CD4-positive, alpha-beta T cell treated with Interleukin-12 subunit alpha and Interleukin-12 subunit beta, for 1 hour (primary cell): Measurements from ENCODE around the gene OXSR1.

ENCODE experiments used
- DNase-seq: peaks from one replicate; pipeline ENCODE4 v3.0.0-alpha.2; 2020

OXSR1 gene

GRCh38 chr3:38164952-38165721, at the start of gene OXSR1:
OXSR1 (plus strand) TSS chr3:38165537; CDS start chr3:38165877, 340 bp downstream.
- DNase-seq, result peak; percentile 98

- DNase-seq, result no peak
Observed at GRCh38 chr3:38115645-38116427, 49.5 kb upstream of the OXSR1 start.

GRCh38 chr3:38116471-38117162, 48.7 kb upstream of the OXSR1 start:
- DNase-seq, result no peak

DNA sequence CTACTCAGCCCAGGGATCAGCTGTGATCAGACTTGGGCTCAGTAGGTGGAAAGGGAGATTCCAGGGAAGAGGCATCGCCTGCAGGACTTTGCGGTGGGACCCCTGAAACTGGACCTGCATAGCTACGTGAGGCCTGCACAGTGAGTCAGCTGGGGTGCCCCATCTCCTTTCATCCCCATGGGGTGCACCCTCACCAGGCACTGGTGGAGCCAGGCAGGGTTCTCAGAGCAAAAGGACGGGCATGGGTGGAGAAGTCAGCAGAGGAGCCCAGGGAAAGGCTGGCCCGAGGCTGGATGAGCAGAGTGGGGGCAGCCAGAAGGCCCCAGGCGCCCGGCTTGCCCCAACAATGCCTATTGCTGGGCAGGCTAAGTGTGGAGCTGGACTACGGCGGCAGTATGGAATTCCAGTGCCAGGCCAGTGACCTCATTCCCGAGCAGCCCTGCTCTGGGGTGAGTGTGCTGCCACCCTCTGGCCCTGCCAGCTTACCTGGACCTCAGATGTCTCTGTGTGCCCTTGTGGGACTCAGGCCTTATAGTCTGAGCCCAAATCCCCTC, 48.1 kb upstream of the OXSR1 start:
- DNase-seq, result no peak

DNA sequence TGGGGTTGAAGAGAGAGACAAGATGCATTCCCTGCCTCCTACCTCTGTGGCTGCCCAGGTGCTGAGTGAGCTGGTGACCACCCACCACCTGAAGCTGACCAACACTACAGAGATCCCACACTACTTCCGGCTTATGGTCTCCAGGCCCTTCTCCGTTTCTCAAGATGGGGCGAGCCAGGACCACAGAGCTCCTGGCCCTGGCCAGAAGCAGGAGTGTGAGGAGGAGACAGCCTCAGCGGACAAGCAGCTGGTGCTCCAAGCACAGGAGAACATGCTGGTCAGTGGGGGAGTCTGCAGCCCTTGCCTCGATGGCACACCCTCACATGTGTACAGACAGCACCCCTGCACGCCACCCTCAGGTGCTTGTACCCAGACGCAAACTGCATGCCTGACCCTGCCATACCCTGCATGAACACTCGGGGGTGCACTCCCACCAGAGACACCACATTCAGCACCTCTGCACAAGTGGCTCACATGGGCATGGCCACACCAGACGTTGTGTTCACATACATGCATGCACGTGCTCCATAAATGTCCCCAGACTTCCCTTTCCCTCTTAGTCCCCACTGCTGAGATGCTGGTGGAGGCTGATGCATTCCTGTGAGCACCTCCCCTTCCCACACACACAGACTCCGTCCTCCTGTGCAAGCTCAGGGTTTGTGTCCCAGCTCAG, 47.5 kb upstream of the OXSR1 start:
- DNase-seq, result peak; percentile 79

DNA sequence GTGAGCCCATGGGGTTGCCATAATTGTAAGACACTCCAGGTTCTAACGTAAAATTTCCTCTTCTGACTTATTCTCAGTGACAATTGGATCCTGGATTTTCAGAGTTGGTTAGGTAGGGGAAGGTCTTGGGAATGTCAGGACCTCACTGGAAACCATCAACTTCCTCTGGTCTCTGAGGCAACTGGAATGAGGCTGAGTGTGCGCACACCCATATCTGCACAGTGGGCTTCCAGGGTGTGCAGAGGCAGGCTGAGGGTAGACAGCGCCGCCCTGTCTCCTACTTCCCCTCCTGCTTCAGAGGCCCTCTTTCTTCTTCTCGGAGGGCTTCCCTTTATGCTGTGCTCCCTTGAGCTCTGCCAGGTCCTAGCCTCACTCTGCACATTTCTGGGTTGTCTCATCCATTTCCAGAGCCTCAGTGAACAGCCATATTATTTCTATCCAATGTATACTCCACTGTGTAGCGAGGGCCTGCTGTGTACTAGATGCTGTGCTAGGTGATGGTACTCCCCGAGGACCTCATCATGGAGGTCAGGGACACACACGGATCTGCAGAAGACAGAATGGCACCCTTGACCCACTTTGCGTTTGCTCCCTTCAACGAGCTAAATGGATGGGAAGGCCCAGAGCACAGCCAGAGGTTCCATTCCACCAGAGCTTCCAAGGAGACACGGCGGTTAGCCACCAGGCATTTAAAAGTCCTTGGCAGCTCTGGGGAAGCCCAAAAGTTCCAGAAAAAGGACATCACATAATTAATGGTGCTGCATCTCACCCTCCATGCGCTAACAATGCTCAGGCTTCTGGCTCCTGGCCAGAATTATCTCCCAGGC, 46.7 kb upstream of the OXSR1 start:
- DNase-seq, result no peak

GRCh38 chr3:38119248-38119544, 46.1 kb upstream of the OXSR1 start:
- DNase-seq, result no peak

GRCh38 chr3:38119821-38120692, 45.3 kb upstream of the OXSR1 start:
- no peak for DNase-seq

DNA sequence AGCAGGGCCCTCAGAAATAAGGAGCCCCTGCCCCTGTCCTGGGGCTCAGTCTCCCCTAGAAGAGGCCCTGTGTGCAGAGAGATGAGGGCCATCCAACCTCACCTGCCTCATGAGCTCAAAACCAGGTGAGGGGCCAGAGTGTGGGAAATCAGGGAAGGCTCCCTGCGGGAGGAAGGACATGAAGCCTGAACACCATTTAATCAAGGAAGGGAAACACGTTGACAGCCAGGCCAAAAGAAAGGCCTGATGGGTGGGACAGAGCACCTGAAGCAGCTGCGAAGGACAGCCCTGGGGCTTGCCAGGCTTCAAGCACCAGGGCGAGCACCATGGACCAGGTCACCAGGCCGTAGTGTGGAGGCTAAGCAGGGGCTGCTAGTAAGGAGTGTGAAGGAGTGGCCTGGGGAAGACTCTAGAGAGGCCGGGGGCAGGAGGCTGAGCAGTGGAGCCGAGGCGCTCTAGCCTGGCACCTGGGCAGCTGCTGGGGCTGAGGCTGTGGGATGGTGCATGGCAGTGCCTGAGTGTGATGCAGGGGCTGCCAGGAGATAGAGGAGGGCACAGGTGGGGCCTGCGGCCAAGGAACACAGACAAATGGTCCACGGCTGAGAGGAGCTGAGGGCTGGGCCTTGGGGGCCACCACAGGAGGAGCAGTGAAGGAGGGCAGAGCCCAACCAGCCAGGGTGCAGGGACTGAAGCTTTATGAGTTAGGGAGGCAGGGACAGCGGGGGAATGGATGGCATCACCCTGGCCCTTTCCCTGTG, 44.5 kb upstream of the OXSR1 start:
- DNase-seq, result no peak

DNA sequence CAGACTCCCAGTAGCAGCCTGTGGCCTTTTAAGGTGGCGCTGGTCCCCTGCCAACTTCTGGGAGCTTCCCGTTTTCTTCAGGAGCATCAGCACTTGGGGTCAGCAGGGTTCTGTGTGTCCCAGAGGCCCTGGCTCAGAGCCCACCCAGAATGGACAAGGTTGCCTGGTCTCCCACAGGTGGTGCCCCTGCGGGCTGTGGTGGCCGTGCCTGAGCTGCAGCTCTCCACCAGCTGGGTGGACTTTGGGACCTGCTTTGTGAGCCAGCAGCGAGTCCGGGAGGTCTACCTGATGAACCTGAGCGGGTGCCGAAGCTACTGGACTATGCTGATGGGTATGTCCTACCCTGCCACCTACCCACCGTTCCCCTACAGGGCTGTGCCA, 43.9 kb upstream of the OXSR1 start:
- DNase-seq, result no peak

DNA sequence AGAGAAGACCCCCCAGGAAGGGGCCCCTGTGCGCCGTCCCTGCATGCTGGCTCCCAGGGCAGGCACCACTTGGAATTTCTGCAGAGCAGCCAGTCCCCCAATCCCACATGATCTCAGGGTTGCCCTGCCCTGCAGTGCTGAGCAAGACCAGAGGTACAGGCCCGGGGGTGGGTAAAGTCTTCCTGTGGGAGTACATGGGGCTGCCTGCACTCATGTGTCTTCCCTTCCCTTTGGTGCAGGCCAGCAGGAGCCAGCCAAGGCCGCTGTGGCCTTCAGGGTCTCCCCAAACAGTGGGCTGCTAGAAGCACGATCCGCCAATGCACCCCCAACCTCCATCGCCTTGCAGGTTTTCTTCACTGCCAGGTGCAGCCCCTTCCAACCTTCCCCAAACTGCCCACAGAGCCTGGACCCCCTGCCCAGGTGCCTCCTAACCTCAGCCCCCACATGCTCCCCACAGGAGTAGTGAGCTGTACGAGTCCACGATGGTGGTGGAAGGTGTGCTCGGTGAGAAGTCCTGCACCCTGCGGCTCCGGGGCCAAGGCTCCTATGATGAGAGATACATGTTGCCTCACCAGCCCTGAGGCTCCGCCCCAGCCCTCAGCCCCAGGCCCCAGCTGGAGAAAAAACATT, 43.4 kb upstream of the OXSR1 start:
- no peak for DNase-seq

GRCh38 chr3:38122712-38123290, 42.5 kb upstream of the OXSR1 start:
- no peak for DNase-seq

DNA sequence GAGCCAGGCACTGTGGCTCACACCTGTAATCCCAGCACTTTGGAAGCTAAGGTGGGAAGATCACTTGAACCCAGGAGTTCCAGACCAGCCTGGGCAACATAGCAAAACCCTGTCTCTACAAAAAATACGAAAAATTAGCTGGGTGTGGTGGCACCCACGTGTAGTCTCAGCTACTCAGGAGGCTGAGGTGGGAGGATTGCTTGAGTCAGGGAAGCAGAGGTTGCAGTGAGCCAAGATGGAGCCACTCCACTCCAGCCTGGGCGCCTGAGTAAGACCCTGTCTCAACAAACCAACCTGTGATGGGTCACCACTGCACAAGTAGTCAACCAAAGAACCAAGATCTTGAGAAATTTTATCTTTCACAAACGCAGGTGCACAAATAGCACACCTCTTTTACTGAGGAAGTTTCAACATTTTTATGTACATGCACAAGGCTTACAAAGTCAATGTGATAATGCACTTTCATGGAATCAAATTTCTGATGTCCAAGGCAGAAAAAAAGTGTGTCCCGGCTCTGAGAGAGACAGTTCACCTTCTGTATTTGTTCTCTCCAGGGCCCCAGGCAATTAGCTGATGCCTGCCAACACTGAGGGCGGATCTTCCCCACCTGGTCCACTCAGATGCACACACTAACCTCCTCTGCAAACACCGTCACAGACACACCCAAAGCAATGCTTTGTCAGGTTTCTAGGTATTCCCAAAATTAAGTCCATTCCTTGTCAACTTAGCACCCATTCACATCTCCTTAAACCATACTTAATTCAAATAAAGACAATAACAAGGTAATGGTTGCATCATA, 40.8 kb upstream of the OXSR1 start:
- DNase-seq, result no peak

DNA sequence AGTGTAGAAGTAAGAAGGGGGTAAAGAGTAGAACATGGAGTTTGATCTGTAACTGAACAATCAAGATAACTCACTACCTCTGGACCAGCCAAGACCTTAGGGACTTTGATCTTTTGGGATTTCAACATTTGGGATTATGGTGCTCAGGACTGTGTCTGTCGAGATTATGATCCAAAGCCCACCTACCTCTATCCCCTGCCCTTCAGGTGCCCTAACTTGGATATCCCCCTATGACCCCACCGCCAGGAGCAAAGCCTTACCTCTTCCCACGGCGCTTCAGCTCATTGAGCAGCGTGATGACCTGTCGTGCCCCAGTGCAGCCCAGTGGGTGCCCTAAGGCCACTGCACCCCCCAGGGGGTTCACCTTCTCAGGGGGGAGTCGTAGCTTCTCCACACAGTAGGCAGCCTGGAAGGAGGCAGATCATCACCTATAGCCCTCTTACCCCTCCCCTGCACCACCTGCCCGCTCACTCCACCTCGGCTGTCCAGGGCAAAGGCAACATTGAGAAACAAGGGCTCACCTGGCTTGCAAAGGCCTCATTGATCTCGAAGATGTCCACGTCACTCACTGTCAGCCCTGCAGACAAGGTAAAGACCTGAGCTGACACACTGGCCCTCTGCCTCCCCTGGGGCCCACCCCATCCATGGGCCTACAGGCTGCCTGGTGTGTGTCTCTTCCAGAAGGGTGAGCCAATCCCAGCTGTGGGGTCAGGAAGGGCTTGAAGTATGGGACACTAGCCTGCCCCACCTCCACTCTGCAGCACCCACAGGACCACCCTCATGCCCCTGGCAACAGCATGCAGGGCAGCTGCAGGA, 39.8 kb upstream of the OXSR1 start:
- DNase-seq, result no peak

- DNase-seq, result no peak
Observed at GRCh38 chr3:38126121-38126892, 39.0 kb upstream of the OXSR1 start.

DNA sequence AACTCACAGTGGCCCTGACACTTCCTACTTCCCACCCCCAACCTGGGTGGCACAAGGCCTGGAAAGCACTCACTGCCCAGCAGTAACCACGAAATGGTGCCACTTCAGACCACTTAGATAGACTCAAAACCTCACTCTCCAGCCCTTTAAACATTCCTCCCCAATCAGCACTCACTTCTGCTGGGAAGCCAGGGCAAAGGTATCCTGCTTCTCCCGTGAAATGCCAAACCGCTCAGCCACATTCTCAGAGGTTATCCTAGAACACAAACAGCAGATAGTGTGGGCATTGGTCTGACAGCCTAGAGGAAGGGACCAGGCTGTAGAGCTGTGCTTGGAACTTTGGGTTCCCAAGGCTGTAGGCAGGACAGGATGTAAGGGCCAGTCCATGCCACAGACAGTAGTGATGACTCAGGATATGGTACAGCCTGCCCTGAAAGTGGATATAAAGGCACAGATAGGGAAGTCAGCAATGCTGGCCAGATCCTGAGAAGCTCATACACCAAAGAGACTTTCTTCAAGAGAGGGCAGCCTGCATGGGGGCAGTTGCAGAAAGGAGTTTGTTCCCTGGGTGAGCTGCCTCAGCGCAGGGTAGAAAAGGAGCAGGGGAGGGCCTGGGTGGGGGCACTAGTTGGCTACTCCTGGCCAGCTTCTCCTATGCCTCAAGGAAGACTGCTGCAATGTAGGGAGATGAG, 37.6 kb upstream of the OXSR1 start:
- DNase-seq, result no peak
